NCI-H2227 (cell line): ENCODE results near the gene CCDC78.
A peak's percentile ranks its signal among the peaks of the same experiment; 100 is the strongest.

Experiments
- DNase-seq: peaks from one replicate; lab custom pipeline; 2025; ENCODE audit not compliant: unreplicated experiment; lab: John Stamatoyannopoulos, UW

Gene CCDC78

DNA sequence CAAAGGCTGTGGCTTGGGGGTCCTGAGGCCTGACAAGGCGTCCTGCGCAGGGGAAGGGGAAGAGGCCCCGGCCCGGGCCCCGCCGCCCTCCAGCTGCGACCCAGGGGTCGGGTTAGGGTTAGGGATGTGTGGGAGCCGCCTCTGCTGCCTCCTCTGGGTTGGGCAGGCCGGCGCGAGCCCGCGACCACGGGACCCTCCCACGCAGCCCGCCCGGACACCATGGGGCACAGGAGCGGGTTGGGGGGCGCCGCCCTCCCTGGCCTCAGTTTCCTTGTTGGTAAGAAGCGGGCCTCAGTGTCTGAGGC, 14.2 kb upstream of the CCDC78 start:
- no peak for DNase-seq

DNA sequence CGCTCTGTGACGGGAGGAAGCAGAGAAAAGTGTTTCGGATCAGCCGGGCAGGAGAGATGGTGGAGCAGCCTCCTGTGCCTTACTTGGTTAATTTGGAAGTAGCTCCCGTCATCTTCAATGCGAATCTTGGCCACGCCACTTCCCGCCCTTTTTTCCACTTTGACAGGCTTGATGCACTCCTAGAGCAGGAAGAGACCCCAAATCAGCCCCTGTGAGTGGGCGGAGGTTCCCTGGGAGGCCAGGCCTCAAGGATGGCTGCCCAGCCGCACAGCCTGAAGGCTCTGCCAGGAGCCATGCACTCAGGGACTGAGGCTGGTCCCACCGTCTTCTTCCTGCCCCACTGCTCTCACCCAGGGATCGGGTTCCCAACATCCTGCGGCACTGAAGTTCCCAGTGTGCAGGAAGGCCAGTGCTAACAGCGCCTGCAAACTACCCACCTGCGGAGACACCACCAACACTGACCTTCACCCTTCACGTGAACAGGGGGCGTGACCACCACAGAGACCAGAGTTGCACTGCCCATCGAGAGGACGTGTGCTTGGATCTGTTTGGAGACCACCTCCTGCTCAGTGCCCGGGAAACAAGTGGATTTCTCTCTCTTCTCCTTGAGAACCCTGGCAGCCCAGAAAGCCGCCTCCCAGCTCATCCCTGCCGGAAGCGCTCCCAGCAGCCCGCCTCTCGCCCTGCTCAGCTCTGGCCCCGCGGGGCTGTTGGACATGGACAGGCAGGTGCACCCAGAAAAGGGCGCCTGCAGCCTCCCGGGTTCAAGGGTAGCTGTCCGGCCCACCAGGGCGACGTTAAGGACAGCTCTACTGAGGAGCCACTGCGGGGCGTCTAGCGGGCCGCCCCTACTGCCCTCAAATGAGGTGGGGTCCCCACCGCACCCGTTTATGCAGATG, 13.6 kb upstream of the CCDC78 start:
- peak; percentile 36 for DNase-seq

GRCh38 chr16:736936-737481, 10.8 kb upstream of the CCDC78 start:
- DNase-seq, result no peak

DNA sequence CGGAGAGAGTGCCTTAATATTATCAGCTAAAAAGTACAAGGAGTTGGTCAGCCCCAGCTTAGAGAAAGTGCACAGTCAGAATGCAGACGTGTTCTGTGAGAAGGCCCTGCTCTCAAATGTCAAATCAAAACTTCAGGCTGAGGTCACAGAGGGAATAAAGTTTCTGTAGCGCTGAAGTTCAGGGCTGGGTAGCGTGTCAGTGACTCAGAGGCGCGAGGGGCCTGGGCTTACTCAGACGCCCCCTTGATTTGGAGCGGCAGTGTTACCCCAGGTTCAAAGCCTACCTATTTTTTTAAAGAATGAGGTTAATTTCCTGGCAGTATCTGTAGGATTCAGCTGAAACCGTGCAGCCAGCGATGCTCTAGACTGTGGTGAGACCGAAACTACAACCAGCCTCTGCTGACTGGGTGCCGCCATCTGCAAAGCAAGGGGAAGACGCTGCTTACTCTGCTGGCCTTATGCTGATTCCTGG, 9.8 kb upstream of the CCDC78 start:
- DNase-seq, result no peak

DNA sequence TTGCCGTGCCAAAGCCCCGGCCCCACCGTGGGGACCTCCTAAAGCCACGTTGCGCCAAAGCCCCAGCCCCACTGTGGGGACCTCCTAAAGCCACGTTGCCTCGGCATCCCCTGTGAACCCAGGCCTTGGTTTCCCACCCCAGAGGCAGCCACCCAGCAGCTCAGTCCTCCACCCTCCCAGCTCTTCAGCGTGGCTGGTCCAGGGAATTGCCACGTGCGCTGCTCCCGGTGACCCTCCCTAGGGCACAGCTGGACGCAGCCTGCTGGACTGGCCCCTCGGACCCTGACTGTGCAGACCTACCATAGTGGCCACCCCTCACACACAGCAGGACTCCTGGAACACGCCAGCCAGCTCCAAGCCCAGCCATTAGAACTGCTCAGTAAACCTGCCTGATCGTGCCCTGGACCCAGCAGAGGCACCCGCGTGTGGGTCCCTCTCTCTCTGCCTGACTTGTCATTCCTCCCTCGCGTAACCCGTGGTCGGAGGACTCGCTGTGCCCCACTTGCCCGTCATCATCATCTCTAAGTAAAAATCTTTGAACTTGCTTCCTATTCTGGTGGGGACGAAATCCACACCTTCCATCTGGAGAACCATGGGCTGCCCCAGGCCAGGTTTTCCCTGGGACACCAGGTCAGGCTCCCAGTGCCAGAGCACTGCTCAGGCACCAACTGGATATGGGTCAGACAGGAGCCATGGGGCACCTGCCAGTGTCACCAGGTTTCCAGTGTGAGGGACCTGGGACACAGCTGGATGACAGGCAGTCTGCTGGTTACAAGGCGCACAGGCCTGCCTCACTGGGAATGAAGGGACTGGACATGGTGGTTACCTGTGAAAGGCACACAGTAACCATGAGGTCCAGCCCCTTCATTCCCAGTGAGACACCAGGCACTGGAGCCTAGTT, 9.0 kb upstream of the CCDC78 start:
- no peak for DNase-seq

DNA sequence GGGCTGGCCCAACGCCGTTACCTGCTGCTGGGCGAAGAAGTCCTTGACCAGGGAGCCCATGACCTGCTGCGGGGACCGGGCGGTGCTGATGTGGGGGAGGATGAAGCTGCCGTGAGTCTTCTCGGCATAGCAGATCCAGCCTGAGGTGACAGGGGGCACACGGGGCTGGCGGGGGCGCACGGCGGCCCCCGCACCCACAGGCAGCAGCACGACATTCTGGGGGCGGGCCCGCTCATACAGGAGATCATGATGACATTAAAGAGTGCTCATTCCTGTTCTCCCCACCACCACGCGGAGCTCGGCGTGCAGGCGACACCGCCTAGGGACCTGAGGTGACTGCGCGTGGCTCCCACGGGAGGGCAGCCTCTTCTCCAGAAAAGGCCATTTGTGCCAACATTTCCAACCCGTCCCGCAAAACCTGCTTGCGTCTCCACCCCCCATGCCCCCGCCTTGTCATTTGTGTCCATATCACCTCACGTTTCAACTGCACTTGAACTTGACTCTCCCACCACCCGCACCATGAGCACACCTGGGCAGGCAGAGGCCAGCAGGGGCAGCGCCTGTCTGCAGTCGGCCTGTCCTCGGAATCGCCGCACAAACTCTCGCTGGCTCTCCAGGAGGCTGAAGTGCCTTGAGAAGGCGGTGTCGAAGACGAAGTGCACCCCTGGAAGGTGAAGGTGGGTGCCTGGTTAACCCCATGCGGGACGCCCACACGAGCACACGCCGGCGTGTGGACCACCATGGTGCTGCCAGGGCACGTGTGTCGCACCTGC, 8.2 kb upstream of the CCDC78 start:
- DNase-seq, result no peak

- DNase-seq, result no peak
Observed at GRCh38 chr16:733382-734207, 7.4 kb upstream of the CCDC78 start.

DNA sequence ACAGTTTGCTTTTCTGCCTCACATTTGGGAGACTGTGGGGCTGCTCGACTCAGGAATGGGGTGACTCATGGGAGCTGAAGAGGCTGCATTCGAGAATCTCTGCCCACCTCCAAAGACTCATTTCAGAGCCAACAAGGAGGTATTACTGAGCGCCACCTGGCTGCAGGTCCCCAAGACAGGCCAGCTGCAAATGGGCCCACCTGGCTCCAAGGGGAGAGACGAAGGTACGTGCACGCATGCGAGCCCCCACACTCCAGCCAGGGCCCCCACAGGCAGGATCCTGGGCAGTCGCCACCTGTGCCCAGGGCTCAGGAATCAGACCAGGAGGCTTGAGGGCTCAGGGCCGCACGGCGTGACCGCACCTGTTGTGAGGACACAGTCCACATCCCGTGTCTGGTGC, 6.7 kb upstream of the CCDC78 start:
- no peak for DNase-seq

DNA sequence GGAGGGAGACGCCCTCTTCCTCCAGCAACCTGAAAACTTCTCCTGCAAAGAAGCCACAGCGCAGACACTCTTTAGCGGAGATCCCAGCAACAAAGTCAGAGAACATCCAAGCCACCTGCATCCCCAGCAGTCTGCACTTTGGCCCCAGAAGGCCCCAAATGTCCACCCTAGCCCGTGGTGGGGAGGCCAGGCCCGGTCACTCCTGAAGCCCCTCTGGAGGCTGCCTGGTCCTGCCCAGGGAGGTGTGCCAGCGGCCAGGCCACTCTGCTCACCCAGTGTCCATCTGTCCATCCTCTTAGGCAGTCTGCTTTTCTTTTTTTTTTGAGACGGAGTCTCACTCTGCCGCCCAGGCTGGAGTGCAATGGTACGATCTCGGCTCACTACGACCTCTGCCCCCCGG, 6.1 kb upstream of the CCDC78 start:
- no peak for DNase-seq

DNA sequence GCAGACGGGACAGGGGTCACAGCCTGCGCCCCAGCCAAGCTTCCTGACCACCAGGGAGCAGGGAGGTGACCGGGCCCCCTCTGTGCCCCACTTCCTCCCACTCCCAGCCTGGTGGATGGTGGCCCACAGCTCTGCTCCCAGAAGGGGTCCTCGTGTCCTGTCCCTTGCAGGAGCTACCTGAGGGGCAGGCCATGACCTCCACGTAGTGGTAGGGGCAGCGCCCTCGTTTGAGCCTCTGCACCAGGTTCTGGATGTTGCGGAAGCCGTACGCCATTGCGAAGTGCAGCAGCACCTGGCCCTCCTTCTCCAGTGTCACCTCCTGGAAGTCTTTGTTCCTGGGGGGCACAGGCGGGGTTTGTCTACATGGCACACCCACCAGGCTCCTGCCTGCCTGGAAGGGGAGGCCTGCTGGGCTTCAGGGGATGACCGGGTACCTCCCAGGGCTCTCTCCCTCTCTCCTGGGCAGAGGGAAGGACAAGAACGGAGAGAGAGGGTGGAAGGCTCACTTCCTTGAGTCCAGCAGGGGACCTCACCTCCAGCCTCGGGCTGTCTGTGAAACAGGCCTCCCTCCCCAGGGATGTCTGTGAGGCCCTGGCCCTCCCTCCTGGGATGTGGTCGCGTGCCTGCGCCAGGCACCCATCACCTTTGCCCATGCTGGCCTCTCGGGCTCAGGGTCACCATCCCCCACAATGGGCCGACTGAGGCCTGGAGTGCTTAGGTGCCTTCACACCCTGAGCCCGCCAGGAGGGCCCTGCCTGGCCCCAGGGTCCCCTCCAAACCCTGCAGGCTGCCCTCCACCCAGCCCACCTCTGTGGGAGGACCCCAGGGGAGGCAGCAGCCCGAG, 4.6 kb upstream of the CCDC78 start:
- no peak for DNase-seq

DNA sequence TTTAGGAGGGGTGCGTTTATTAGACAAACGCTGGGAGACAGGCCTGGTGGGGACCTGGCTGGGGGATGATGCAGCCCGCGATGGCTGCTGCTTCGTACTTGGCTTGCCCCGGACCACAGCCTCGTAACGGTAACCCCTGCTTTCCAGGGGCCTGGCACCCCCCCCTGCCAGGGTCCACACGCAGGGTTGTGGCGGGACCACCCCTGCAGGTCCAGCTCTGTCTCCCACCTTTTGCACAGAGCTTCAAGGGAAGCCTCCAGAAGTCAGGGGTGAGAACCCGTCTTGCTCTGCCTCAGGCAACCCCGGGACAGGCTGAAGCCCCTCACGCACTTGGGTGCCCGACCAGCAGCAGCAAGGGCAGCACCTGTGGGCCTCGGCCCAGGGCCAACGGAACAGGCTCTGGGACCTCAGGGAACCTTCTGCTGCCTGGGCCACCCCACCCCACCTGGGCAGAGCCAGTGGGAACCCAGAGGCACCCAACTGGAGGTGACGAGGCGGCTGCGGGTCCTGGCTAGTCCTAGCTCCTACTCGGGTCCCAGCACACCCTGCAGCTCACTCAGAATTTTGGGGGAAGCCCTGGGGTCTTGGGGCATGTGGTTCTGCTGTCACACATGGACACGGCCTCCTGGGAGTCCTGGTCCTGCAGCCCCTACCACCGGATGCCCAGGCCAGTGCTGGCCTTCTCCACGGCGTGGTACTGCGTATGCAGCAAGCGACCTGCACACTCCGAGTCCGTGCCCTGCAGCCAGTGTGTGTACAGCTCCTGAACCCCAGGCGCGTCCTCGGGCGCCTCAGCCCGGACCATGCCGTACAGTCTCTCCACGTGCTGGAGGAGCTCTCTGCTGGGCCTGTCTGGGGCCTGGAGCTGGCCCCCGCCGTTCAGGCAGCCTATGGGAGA, 3.8 kb upstream of the CCDC78 start:
- DNase-seq, result no peak

- no peak for DNase-seq
Observed at GRCh38 chr16:728890-729744, 2.9 kb upstream of the CCDC78 start.

- DNase-seq, result peak; percentile 89
Observed at GRCh38 chr16:728131-728889, 2.1 kb upstream of the CCDC78 start.

- DNase-seq, result peak; percentile 62
Observed at GRCh38 chr16:727291-727977, 1.2 kb upstream of the CCDC78 start.

DNA sequence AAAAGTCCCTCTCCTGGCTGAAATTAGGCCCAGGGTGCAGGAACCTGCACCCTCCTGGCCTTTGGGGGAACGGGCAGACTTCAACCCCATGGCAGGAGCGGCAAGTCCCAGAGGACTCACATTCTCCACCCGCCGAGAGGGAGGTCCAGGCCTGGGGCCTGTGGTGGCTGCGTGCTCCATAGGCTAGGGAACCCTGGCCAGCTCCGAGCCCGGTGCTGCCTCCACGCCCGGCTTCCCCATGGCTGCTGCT, 130 bp downstream of the CCDC78 start:
- DNase-seq, result no peak

- no peak for DNase-seq
Observed at GRCh38 chr16:725463-726187, 618 bp downstream of the CCDC78 start.
